Measurements from ENCODE around the gene FAM184B.

The FAM184B gene

DNA sequence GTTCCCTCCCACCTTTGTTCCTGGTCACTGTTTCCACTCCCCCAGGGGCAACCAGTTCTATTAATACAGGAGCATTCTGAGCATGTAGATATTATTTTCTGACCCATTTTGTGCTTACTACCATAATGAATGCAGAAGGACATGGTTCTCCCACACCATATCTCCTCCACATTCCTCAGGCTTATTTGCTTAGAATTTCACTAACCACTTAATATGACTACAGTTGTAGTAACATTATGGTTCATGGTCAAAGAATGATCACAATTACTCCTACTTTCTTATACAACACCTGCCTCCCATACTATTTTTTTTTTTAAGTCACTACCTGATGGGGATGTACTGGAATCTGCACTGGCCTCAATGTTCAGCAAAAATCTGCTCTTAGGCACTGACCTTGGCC is 7.5 kb upstream of the FAM184B start:
- no peak overlapping the region for H3K27ac Mint-ChIP-seq
- H3K9me3 Mint-ChIP-seq: no peaks in the 10 kb centered on the region
- no peak overlapping the region for H3K4me3 Mint-ChIP-seq
- ATAC-seq: no peak
- H3K27me3 Mint-ChIP-seq: no peaks in the 10 kb centered on the region
- DNase-seq: no peak
- H3K4me1 Mint-ChIP-seq: peaks cover 23% of the 10 kb centered on the region

DNA sequence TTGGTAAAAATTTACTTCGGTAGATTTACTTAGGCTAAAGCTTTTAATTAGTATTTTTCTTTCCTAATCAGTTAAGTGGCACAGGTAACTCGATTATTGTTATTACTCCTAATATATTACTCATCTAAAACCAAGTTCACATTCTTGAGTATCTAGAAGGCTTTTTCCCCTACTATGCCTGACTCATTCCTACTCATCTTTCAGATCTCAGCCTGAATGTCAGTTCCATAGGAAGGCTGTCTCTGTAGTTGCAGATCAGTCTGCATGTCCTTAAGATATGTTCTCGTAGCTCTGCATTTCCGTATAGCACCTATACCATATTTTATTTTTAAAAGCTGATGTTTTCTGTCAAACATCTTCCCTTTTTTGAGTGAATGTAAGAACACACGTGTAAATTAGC is 5.9 kb upstream of the FAM184B start:
- H3K9me3 Mint-ChIP-seq: no peaks in the 10 kb centered on the region
- peaks cover 23% of the 10 kb centered on the region for H3K4me1 Mint-ChIP-seq
- no peak for ATAC-seq
- DNase-seq: no peak
- H3K4me3 Mint-ChIP-seq: no peak overlapping the region
- no peak overlapping the region for H3K27ac Mint-ChIP-seq
- H3K27me3 Mint-ChIP-seq: peaks cover 2% of the 10 kb centered on the region

DNA sequence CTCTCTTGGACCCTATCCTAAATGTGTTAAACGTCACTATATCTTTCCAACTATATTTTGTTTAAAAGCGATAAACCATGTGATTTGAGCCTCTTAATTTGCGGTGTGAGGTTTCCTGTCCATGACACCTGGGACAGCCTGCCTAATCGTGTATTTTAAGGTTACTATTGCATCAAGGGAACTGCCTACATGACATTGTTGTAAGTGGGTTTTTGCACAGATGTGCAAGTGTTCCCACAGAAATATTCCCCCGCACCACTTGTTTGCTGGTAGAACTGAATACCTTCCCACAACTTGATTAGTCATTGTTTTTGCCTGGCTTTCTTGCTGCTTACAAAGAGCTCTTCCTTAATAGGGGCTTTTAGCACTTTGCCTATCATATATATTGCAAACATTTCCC is 5.1 kb upstream of the FAM184B start:
- Mint-ChIP-seq H3K27ac (peak overlapping the region in 1 of 2 donors; percentile 7), H3K4me1 (peaks cover 31% of the 10 kb centered on the region), H3K9me3 (no peaks in the 10 kb centered on the region), H3K27me3 (peaks cover 10% of the 10 kb centered on the region), H3K4me3 (peak overlapping the region in 1 of 2 donors; percentile 2)
- ATAC-seq: peak; percentile 75
- no peak for DNase-seq

DNA sequence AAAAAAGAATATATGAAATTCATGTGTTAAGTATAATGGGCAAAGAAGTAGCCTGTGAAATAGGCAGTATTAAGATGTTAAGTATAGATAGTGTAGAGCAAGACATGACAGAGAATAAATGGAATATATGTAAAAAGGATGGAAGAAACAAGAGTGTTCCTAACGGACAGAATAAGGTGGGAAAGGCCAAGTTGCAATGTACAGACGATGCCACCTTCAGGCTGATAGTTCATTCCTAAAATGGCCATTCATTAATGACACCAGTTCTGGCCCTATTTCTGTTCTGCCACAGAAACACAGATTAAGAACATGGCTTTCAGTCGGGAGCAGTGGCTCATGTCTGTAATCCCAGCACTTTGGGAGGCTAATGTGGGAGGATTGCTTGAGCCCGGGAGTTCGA is 4.4 kb upstream of the FAM184B start:
- ATAC-seq: no peak
- DNase-seq: no peak
- H3K27me3 Mint-ChIP-seq: peaks cover 17% of the 10 kb centered on the region
- H3K4me1 Mint-ChIP-seq: peaks cover 36% of the 10 kb centered on the region
- no peaks in the 10 kb centered on the region for H3K9me3 Mint-ChIP-seq
- H3K4me3 Mint-ChIP-seq: no peak overlapping the region
- no peak overlapping the region for H3K27ac Mint-ChIP-seq

DNA sequence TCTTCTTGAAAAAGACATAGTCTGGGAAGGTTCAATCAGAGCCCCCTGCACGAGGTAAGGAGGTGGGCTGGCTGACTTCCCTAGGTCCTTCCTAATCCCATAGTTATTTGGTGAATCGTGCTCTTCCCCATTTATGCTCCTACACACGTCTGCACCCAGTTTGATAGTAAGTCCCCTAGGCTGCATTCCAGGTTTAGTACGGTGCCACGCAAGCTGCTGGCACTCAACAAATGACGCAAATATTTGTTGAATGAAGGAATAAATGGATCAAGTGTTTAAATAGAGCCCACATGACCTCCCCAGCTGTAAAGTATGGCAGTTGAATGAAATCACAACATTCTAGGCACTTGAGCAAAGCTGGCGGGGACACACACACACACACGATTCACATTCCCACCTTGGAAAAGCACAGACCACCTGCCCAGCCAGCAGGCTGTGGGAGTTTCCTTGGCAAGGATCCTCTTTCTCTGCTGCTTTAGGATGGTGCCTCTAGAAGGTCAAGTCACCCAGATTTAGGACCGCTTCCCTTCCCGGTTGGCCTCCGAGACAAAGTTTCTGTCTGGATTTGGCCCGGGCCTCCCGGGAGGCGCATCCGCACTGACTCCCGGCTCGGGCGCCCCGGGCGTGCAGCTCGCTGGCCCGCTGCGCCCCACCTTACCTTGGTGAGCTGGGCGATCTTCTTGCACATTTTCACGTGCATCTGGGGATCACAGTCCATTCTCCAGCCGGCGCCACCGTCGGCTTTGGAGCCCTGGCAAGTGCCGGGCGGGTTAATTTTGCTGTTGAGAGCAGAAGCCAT is 721 bp downstream of the FAM184B start:
- Mint-ChIP-seq H3K4me3 (peak overlapping the region; percentile 17 to 82), H3K9me3 (no peaks in the 10 kb centered on the region), H3K4me1 (peaks cover 24% of the 10 kb centered on the region), H3K27ac (no peak overlapping the region), H3K27me3 (peaks cover 49% of the 10 kb centered on the region)
- ATAC-seq (peak; percentile 48), DNase-seq (no peak)

DNA sequence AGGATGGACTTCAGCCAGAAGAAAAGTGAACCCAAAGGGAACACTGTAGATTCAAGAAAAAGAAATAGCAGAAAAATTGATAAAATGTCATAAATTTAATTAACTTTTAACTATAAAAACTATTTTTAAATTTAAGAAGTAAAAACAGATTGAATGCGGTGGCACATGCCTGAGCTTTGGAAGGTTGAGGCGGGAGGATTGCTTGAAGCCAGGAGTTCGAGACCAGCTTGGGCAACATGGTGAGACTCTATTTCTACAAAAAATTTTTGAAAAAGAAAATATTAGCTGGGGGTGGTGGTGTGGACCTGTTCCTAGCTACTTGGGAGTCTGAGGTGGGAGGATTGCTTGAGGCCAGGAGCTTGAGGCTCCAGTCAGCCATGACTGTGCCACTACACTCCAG is 3.0 kb downstream of the FAM184B start:
- peaks cover 21% of the 10 kb centered on the region for H3K4me1 Mint-ChIP-seq
- H3K4me3 Mint-ChIP-seq: no peak overlapping the region
- H3K27me3 Mint-ChIP-seq: peaks cover 49% of the 10 kb centered on the region

DNA sequence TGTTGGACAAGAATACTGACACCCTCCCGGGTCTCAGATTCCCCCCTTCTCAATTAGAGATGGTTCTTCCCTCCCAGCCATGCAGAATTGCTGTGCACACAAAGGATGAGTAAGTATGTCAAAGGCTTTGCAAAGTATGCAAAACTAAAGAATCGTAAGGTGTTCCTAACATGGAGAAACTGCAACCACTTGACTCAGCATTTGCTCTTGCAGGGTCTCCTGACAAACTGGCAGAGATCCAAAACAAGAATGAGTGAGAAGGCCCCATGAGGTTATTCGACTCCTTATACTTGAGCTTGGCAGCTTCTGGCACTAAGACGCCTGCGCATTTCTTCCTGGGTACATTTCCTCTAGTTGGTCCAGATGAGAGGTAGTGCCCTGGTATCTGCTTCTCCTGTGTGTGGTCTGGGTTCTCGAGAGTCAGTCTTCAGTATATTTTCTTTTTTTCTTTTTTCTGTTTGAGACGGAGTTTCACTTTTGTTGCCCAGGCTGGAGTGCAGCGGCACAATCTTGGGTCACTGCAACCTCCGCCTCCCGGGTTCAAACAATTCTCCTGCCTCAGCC is 8.2 kb downstream of the FAM184B start:
- Mint-ChIP-seq H3K9me3 (no peaks in the 10 kb centered on the region), H3K4me1 (no peaks in the 10 kb centered on the region), H3K27me3 (peaks cover 7% of the 10 kb centered on the region), H3K4me3 (no peak overlapping the region), H3K27ac (no peak overlapping the region)
- ATAC-seq: no peak
- no peak for DNase-seq

More for the DNA sequence above, 3.0 kb downstream of the FAM184B start:
- no peak overlapping the region for H3K27ac Mint-ChIP-seq
- ATAC-seq (no peak), DNase-seq (no peak)
- H3K9me3 Mint-ChIP-seq: no peaks in the 10 kb centered on the region

DNA sequence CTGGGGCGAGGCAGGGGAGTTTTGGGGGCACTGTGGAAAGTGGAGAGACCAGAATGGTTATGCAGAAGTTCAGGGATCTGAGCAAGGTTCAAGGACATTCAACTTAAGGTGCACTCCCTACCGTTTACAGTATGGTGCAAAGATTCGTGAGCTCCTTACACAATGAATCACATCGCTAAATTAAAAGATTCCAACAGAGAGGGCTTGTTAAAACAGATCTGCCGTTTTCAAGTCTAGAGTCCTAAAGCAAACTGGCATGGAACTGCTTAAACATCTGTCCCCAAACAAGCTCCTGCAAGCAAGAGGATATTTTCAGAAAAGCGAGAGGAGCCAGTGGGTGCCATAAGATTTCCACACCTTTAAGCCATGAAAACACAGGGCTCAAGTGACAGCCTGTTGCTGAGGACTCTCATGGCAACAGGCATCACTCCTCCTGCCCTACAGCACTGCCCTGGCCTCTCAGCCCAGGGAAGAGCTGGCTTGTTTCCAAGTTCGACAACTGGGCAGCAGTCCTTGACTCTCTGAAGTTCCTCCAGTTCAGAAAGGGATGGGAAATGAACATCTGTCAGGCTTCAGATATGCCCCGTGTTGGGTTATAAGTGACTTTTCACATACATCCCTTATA is 10.0 kb downstream of the FAM184B start:
- no peaks in the 10 kb centered on the region for H3K9me3 Mint-ChIP-seq
- no peaks in the 10 kb centered on the region for H3K27me3 Mint-ChIP-seq
- H3K4me1 Mint-ChIP-seq: no peaks in the 10 kb centered on the region
- ATAC-seq (no peak), DNase-seq (no peak)
- no peak overlapping the region for H3K27ac Mint-ChIP-seq
- H3K4me3 Mint-ChIP-seq: no peak overlapping the region

DNA sequence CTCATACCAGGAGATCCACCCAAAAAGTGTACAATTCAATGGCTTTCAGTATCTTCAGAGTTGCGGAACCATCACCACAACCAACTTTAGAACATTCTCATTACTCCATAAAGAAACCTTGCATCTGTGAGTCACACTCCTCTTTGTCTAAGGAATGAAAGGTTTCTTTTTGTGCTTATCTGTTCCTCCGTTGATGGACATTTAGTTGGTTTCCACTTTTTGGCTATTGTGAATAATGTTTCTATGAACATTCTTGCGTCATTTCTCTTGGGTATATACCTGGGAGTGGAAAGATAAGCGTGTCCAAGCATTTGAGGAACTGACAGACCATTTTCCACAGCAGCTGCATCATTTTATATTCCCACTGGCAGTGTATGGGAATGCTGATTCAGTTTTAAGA is 10.6 kb downstream of the FAM184B start:
- ATAC-seq: no peak
- peaks cover 2% of the 10 kb centered on the region for H3K4me1 Mint-ChIP-seq

DNA sequence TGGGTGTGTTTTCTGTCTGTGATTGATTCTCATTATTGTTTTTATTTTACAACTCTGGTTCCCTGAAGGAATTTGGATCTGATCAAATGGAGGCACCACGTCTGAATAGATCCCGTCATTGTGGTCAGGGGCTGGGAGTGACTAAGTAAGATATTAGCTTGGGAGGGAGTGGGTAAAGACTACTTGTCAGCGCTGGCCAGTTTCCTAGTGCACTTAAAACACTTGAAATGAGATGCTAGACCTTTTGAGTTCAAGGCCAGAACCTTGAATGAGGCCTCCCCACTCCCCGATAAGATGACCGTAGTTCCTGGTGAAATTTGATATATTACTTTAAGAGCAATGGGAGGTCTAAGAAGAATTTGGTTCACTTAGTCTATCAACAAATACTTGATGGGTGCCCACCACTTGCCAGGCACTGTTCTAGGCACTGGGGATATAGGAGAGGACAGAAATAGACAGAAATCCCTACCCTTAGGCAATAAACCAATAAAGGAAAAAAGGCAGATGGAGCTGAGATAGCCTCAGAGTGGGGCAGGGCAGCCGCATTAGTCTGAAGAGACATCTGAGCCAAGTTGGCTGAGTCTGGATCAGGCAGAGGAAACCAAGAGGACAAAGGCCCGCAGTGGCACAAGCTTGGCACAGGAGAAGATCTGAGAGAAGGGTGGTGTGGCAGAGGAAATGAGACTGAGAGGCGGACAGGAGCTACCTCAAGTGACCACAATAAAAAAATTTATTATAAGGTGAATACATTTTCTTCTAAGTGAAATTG is 11.8 kb downstream of the FAM184B start:
- Mint-ChIP-seq H3K27ac (no peak overlapping the region), H3K9me3 (no peaks in the 10 kb centered on the region), H3K4me1 (peaks cover 7% of the 10 kb centered on the region), H3K4me3 (no peak overlapping the region), H3K27me3 (no peaks in the 10 kb centered on the region)
- no peak for ATAC-seq
- DNase-seq: no peak

More for the DNA sequence above, 10.6 kb downstream of the FAM184B start:
- no peaks in the 10 kb centered on the region for H3K27me3 Mint-ChIP-seq
- no peaks in the 10 kb centered on the region for H3K9me3 Mint-ChIP-seq
- no peak for DNase-seq
- H3K27ac Mint-ChIP-seq: no peak overlapping the region
- H3K4me3 Mint-ChIP-seq: no peak overlapping the region

DNA sequence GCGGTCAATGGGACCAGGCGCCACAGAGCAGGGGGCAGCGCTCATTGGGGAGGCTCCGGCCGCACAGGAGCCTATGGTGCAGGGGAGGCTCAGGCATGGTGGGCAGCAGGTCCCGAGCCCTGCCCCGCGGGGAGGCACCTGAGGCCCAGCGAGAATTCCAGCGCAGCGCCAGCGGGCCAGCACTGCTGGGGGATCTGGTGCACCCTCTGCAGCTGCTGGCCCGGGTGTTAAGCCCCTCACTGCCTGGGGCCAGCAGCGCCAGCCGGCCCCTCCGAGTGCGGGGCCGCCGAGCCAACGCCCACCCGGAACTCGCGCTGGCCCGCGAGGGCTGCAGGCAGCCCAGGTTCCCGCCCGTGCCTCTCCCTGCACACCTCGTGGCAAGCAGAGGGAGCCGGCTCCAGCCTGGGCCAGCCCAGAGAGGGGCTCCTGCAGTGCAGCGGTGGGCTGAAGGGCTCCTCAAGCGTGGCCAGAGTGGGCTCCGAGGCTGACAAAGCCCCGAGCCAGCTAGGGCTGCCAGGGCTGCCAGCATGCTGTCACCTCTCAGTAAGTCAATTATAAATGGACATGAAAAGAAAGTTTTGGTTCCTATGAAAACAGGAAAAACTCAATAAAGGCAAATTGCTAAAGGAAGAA is 14.5 kb downstream of the FAM184B start:
- DNase-seq (no peak), ATAC-seq (no peak)
- Mint-ChIP-seq H3K4me1 (peaks cover 7% of the 10 kb centered on the region), H3K4me3 (no peak overlapping the region), H3K27me3 (no peaks in the 10 kb centered on the region), H3K9me3 (no peaks in the 10 kb centered on the region), H3K27ac (no peak overlapping the region)

DNA sequence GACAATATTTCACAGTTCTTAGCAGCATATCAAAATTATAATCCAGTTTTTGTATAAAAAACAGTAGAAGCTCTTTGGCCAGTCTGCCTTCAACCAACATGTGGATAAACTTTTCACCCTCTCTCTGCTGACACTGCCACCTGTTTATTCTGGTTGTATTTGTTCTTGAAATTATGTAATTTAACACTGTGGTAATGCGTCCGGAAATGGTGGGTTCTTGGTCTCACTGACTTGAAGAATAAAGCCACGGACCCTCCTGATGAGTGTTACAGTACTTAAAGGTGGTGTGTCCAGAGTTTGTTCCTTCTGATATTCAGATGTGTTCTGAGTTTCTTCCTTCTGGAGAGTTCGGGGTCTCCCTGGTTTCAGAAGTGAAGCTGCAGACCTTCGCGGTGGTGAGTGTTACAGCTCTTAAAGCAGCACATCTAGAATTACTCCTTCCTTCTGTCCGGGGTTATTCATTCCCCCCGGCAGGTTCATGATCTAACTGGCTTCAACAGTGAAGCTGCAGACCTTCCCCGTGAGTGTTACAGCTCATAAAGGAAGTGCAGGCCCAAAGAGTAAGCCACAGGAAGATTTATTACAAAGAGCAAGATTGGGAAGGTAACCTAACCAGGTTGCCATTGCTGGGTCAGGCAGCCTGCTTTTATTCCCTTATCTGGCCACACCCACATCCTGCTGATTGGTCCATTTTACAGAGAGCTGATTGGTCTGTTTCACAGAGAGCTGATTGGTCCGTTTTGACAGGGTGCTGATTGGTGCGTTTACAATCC is 15.7 kb downstream of the FAM184B start:
- DNase-seq (peak in 1 of 2 donors; percentile 12), ATAC-seq (peak; percentile 66)
- H3K4me1 Mint-ChIP-seq: peaks cover 7% of the 10 kb centered on the region
- no peak overlapping the region for H3K4me3 Mint-ChIP-seq
- no peaks in the 10 kb centered on the region for H3K9me3 Mint-ChIP-seq
- H3K27ac Mint-ChIP-seq: peak overlapping the region; percentile 25 to 43
- H3K27me3 Mint-ChIP-seq: no peaks in the 10 kb centered on the region

DNA sequence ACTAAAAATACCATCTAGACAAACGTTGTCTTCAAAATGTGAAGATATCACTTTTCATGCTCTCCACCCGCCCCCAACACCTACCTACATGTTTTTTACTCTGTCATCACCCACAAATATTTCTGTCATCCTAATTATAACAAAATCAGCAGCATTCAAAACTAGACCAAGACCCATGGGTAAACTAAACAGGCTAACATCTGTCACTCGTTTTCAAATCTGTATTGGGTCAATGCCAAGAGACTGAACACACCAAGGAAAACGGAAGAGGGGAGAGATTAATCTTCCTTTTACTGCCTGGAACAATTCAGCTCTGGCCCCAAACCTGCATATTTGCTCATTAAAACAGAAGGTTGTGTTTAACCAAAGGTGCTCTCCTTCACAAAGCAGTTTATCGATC is 17.5 kb downstream of the FAM184B start:
- peaks cover 7% of the 10 kb centered on the region for H3K4me1 Mint-ChIP-seq

DNA sequence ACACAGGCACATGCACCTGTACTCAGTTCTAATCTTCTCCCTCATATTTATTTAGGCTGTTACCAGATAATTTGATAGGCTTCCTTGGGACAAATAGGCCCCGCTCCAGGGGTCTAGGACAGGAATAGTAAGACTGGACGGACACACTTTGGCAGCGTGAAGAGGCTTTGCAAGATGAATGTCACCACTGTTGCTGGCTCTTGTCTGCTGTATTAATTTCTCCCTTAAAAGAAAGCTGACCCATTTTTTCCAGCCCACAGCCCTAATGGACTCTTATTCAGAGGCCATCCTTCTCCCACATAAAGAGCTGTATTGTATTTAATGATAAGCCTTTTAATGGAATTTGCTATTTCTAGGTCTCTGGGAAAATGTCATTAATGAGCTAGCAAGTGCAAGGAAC is 18.0 kb downstream of the FAM184B start:
- H3K27me3 Mint-ChIP-seq: no peaks in the 10 kb centered on the region

More for the DNA sequence above, 17.5 kb downstream of the FAM184B start:
- no peak overlapping the region for H3K4me3 Mint-ChIP-seq
- DNase-seq (no peak), ATAC-seq (no peak)
- no peaks in the 10 kb centered on the region for H3K9me3 Mint-ChIP-seq
- H3K27ac Mint-ChIP-seq: no peak overlapping the region
- H3K27me3 Mint-ChIP-seq: no peaks in the 10 kb centered on the region

DNA sequence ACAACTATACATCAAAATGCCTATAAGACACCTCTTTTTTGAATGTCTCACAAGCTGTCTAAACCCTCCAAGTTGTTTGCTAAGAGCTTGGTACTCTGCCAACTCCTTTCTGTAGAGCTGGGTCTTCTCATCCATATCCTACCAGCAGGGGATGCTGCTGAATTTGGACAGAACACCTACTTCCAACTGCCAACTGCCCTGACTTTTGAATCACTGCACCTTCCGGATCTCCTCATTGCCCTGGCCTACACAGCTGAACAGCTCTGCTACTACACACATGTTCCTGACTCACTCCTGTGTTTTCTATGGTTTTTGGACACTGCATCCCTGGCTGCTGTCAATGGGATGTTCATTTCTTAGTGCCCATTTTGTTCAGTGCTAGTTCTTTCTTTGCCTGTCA is 18.7 kb downstream of the FAM184B start:
- no peak overlapping the region for H3K27ac Mint-ChIP-seq
- H3K9me3 Mint-ChIP-seq: no peaks in the 10 kb centered on the region
- H3K27me3 Mint-ChIP-seq: no peaks in the 10 kb centered on the region
- peaks cover 7% of the 10 kb centered on the region for H3K4me1 Mint-ChIP-seq
- ATAC-seq: no peak
- H3K4me3 Mint-ChIP-seq: no peak overlapping the region
- no peak for DNase-seq

More for the DNA sequence above, 18.0 kb downstream of the FAM184B start:
- Mint-ChIP-seq H3K4me1 (peaks cover 7% of the 10 kb centered on the region), H3K27ac (no peak overlapping the region), H3K9me3 (no peaks in the 10 kb centered on the region), H3K4me3 (no peak overlapping the region)
- DNase-seq: no peak
- no peak for ATAC-seq

All from stimulated activated naive CD8-positive, alpha-beta T cell treated with anti-CD3 and anti-CD28 coated beads, Interleukin-15, amount 100 ng/mL, for 72 hours (primary cell).